GM23338 (cell line): ENCODE results near the gene FATE1.

Experiments
- EZH2 ChIP-seq: fragments of 200-600 bp; sonication (generic); IDR thresholded peaks from one replicate; pipeline ENCODE4 v1.8.0; 2017; ENCODE audit warnings: antibody characterized with exemption, mild to moderate bottlenecking, low read depth; ENCODE audit not compliant: unreplicated experiment
- NANOG ChIP-seq: IDR thresholded peaks from 2 replicates; pipeline ENCODE4 v1.6.1; 2016; ENCODE audit warnings: antibody characterized with exemption, borderline replicate concordance
- TF ChIP-seq, protein P1 (sequence below), 2 experiments: fragments of 200-600 bp in 1 of 2; sonication (generic) in 1 of 2; conservative IDR thresholded peaks; 2 replicates each; pipeline versions ENCODE4 v1.5.1 to v1.6.1; 2016 to 2017; ENCODE audit warnings: antibody characterized with exemption in 2 of 2, low read depth in 2 of 2, mild to moderate bottlenecking in 2 of 2, moderate library complexity in 1 of 2

DNA sequence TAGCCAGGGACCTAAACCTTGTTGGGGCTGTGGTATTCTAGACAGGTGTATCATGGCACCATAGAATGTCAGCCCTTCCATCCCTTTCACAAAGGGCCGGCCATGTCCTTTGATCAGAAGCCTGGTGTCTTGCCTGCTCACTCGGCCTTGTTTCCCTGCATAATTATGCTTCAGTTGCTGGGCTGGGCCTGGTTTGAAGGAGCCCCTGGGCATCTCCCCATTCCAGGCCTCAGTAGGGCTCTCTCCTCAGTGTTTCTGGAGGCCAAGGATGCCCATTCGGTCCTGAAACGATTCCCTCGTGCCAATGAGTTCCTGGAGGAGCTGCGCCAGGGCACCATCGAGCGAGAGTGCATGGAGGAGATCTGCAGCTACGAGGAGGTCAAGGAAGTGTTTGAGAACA is 16.1 kb upstream of the FATE1 start:
- TF ChIP-seq, protein P1, sequence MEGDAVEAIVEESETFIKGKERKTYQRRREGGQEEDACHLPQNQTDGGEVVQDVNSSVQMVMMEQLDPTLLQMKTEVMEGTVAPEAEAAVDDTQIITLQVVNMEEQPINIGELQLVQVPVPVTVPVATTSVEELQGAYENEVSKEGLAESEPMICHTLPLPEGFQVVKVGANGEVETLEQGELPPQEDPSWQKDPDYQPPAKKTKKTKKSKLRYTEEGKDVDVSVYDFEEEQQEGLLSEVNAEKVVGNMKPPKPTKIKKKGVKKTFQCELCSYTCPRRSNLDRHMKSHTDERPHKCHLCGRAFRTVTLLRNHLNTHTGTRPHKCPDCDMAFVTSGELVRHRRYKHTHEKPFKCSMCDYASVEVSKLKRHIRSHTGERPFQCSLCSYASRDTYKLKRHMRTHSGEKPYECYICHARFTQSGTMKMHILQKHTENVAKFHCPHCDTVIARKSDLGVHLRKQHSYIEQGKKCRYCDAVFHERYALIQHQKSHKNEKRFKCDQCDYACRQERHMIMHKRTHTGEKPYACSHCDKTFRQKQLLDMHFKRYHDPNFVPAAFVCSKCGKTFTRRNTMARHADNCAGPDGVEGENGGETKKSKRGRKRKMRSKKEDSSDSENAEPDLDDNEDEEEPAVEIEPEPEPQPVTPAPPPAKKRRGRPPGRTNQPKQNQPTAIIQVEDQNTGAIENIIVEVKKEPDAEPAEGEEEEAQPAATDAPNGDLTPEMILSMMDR (conservative IDR thresholded peaks at IDR 0.05; ENCODE audit: low read depth in 2 of 2), result no peak
- TF ChIP-seq EZH2, result no peak
- TF ChIP-seq NANOG, result no peak
